Endothelial cell (in vitro differentiated cells): ENCODE measurements around the gene PSORS1C1. TPM values are rescaled to one million over a fixed set of nuclear protein-coding genes. Genes with fewer than 3 reads are reported as not detected.
A peak's percentile ranks its signal among the peaks of the same experiment; 100 is the strongest.

Experiments used
- DNase-seq: peaks from one replicate; pipeline ENCODE4 v3.0.0; 2021; ENCODE audit warnings: low spot score
- H3K27ac Mint-ChIP-seq: one replicate; pipeline ENCODE4 v1.8.0; 2021; ENCODE audit warnings: mixed read lengths, inconsistent platforms; ENCODE audit not compliant: unreplicated experiment
- H3K27me3 Mint-ChIP-seq: one replicate; pipeline ENCODE4 v1.8.0; 2021; ENCODE audit warnings: mild to moderate bottlenecking, moderate library complexity, mixed read lengths, inconsistent platforms; ENCODE audit not compliant: unreplicated experiment
- H3K36me3 Mint-ChIP-seq: one replicate; pipeline ENCODE4 v1.8.0; 2021; ENCODE audit warnings: mild to moderate bottlenecking, low read depth, mixed read lengths, inconsistent platforms; ENCODE audit not compliant: unreplicated experiment
- H3K4me1 Mint-ChIP-seq: one replicate; pipeline ENCODE4 v1.8.0; 2021; ENCODE audit warnings: mild to moderate bottlenecking, mixed read lengths, inconsistent platforms; ENCODE audit not compliant: unreplicated experiment
- H3K4me3 Mint-ChIP-seq: one replicate; pipeline ENCODE4 v1.8.0; 2021; ENCODE audit warnings: mild to moderate bottlenecking, mixed read lengths, inconsistent platforms; ENCODE audit not compliant: unreplicated experiment
- H3K9me3 Mint-ChIP-seq: one replicate; pipeline ENCODE4 v1.8.0; 2021; ENCODE audit warnings: mixed read lengths, inconsistent platforms; ENCODE audit not compliant: unreplicated experiment
- total RNA-seq: library from RNA; stranded (reverse); fragmentation: NEBNext Ultra II Directional; extraction: Animal tissue kit (Norgen Biotek cat#: 25700); gene quantifications from one replicate; pipeline ENCODE4 v1.2.1, GENCODE V29; 2021; ENCODE audit not compliant: unreplicated experiment
- TF ChIP-seq, protein P1 (sequence below): fragments of 200-600 bp; sonication (generic); IDR thresholded peaks from one replicate; pipeline ENCODE4 v1.5.0; 2021; ENCODE audit warnings: antibody characterized with exemption; ENCODE audit not compliant: unreplicated experiment

The PSORS1C1 gene
- total RNA-seq, 1 donor from 2014 or later: 0.54 TPM

DNA sequence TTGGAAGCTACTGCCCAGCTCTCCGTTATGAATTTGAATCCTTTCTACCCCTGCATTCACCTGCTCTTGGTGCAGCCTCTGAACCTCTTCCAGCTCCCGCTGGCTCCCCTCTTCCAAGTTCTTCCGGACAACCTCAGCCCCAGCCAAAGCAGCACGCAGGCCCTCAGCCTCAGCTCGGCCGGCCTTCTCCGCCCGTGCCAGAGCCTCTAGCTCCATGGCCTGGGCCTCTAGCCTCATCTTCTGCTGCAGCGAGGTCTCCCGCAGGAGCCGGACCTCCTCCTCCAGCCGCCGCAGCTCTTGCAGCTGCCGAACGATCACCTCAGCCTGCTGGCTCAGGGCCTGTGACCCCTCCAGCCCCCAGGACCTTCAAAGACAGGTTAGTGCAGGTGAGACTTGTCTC is 39.8 kb downstream of the PSORS1C1 start:
- H3K36me3 Mint-ChIP-seq: peaks cover 7% of the 10 kb centered on the region
- H3K27me3 Mint-ChIP-seq: peaks cover 4% of the 10 kb centered on the region
- DNase-seq: no peak
- H3K9me3 Mint-ChIP-seq: no peaks in the 10 kb centered on the region
- H3K4me1 Mint-ChIP-seq: peaks cover 2% of the 10 kb centered on the region
- TF ChIP-seq, protein P1, sequence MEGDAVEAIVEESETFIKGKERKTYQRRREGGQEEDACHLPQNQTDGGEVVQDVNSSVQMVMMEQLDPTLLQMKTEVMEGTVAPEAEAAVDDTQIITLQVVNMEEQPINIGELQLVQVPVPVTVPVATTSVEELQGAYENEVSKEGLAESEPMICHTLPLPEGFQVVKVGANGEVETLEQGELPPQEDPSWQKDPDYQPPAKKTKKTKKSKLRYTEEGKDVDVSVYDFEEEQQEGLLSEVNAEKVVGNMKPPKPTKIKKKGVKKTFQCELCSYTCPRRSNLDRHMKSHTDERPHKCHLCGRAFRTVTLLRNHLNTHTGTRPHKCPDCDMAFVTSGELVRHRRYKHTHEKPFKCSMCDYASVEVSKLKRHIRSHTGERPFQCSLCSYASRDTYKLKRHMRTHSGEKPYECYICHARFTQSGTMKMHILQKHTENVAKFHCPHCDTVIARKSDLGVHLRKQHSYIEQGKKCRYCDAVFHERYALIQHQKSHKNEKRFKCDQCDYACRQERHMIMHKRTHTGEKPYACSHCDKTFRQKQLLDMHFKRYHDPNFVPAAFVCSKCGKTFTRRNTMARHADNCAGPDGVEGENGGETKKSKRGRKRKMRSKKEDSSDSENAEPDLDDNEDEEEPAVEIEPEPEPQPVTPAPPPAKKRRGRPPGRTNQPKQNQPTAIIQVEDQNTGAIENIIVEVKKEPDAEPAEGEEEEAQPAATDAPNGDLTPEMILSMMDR: no peak
- H3K27ac Mint-ChIP-seq: no peak overlapping the region
- no peak overlapping the region for H3K4me3 Mint-ChIP-seq

DNA sequence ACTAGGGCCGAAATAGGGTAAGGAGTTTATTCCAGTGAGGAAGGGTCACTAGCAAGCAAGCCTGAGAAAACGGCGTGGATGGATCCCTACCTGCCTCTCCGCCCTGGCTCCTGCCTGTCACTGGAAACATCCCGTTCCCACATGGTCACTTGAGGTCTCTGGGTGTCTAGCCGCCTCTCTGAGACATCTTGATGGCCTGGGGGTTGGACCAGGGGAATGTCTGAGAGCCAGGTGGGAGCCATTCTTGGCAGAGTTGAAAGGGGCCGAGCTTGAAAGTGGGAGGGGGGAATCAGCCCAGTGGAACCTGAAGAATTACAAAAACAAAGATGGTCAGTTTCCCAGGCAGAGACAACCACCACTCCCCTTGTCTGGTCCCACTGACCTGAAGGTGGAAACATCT is 42.0 kb downstream of the PSORS1C1 start:
- H3K27ac Mint-ChIP-seq: no peak overlapping the region
- H3K36me3 Mint-ChIP-seq: peaks cover 4% of the 10 kb centered on the region
- DNase-seq: no peak
- H3K27me3 Mint-ChIP-seq: peaks cover 4% of the 10 kb centered on the region
- TF ChIP-seq, protein P1: no peak
- H3K4me1 Mint-ChIP-seq: peaks cover 2% of the 10 kb centered on the region
- H3K9me3 Mint-ChIP-seq: no peaks in the 10 kb centered on the region
- H3K4me3 Mint-ChIP-seq: no peak overlapping the region

DNA sequence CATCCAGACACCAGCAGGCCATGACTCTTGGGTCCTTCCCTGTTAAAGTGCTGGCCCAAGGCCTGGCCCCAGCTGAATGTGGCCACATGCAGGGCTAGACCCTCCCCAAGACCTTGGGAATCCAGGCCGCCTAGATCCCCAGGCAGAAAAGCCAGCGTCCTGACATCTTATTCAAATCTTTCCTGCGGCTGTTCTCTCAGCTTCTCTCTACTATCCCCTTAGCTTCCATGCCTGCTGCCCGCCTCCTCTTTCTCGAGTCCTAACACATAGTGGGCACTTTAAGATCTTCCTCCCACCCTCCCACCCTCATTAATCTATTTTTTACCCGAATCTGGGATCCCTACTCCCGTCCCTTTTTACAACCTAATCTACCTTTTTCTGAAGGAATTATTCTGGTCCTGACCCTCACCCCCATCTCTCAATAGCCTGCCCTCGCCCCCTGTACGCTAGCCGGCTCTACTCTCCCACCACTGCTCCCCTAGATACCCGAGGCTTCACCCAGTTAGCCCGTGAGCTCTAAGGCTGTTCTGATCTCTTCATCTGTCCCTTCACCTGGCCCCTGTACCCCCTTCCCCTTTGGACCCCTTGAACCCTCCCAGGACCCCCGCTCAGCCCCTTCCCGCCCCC is 43.0 kb downstream of the PSORS1C1 start, which contains the start of gene CCHCR1:
TSS of gene CCHCR1 (minus strand) at position 290 of the 627 bp plus-strand sequence. CDS start at position 88, 202 bp downstream.
- H3K9me3 Mint-ChIP-seq: no peaks in the 10 kb centered on the region
- no peak for DNase-seq
- TF ChIP-seq, protein P1: no peak
- H3K36me3 Mint-ChIP-seq: peaks cover 3% of the 10 kb centered on the region
- peak within 1 kb of the TSS; percentile 92 for H3K27ac Mint-ChIP-seq
- peaks cover 2% of the 10 kb centered on the region for H3K4me1 Mint-ChIP-seq
- peaks cover 4% of the 10 kb centered on the region for H3K27me3 Mint-ChIP-seq
- peak within 1 kb of the TSS; percentile 97 for H3K4me3 Mint-ChIP-seq

DNA sequence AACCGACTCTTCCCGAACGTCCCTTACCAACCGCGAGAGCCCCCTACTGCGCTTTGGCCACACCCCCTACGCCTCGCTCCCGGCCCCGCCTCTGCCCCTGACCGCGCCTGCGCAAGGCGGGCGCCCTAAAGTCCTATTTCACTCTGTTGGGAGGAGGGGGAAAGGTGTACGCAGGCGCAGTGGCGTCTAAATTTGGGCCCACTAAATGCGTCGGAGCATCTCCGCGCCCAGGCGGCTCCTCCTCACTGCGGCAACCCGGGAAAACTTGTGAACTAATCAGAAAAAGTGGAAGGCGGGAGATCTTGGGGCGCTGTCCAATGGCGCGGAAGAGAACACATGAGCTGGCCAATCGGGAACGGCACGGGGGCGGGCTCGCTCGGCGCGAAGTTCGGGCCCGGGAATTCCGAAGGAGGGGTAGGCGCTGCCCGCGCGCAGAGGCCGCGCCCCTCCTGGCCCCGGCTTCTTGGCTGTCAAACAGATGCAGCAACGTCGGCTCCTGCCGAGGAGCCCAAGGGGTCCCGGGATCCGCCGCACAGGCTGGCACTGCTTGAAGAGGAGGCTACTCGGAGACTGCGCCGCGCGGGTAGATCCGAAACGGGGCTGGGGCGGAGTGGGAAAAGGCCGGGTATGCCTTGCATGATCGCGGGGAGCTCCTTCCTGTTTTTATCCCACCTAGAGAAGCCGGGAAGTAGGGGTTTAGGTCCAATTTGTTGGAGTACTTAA is 43.7 kb downstream of the PSORS1C1 start, which contains the start of gene TCF19:
TSS of gene TCF19 (plus strand) at position 450 of the 723 bp plus-strand sequence. CDS start 881 bp downstream, outside the sequence.
- TF ChIP-seq, protein P1: no peak
- Mint-ChIP-seq H3K27me3 (peaks cover 4% of the 10 kb centered on the region), H3K36me3 (peaks cover 3% of the 10 kb centered on the region), H3K9me3 (no peaks in the 10 kb centered on the region), H3K4me3 (peak within 1 kb of the TSS; percentile 97), H3K27ac (peak within 1 kb of the TSS; percentile 92), H3K4me1 (peaks cover 2% of the 10 kb centered on the region)
- DNase-seq: peak; percentile 95
